Stimulated activated CD4-positive, alpha-beta T cell treated with anti-CD3 and anti-CD28 coated beads, Interleukin-1b, Interleukin-23, amount 100 ng/mL, for 1 hour (primary cell): ENCODE measurements around the gene H2BK1.

Source experiments
- DNase-seq, 2 donors: peaks; one replicate each; pipeline ENCODE4 v3.0.0-alpha.2; 2020; ENCODE audit warnings: low read depth in 2 of 2

The H2BK1 gene

GRCh38 chr7:151179287-151179860 is 30.9 kb downstream of the H2BK1 start:
- no peak for DNase-seq

DNA sequence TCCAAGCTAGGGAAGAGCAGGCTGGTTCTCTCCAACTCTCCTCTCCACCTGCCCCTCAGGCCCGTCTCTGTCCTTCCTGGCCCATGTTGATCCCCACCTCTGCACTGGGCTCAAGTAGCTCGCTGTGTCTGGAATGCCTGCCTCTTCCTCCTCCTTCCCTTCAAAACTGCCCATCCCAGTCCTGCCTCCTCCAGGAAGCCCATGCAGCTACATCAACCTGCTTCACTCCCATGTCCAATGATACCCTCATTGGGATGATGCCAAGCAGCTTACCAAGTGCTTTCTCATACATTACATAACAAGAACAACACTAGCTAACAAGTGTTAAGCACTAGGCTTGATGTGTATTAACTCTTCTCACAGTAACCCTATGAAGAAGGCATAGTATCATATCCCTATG is 31.5 kb downstream of the H2BK1 start:
- DNase-seq, result no peak

GRCh38 chr7:151178236-151178635 is 32.1 kb downstream of the H2BK1 start:
- DNase-seq, result no peak

GRCh38 chr7:151177310-151177709 is 33.0 kb downstream of the H2BK1 start:
- DNase-seq, result no peak

- DNase-seq, result no peak
Measured at GRCh38 chr7:151176401-151176800, 33.9 kb downstream of the H2BK1 start.

- DNase-seq, result no peak
Measured at GRCh38 chr7:151175793-151176311, 34.4 kb downstream of the H2BK1 start.

GRCh38 chr7:151175047-151175792 is 35.1 kb downstream of the H2BK1 start:
- DNase-seq, result no peak

DNA sequence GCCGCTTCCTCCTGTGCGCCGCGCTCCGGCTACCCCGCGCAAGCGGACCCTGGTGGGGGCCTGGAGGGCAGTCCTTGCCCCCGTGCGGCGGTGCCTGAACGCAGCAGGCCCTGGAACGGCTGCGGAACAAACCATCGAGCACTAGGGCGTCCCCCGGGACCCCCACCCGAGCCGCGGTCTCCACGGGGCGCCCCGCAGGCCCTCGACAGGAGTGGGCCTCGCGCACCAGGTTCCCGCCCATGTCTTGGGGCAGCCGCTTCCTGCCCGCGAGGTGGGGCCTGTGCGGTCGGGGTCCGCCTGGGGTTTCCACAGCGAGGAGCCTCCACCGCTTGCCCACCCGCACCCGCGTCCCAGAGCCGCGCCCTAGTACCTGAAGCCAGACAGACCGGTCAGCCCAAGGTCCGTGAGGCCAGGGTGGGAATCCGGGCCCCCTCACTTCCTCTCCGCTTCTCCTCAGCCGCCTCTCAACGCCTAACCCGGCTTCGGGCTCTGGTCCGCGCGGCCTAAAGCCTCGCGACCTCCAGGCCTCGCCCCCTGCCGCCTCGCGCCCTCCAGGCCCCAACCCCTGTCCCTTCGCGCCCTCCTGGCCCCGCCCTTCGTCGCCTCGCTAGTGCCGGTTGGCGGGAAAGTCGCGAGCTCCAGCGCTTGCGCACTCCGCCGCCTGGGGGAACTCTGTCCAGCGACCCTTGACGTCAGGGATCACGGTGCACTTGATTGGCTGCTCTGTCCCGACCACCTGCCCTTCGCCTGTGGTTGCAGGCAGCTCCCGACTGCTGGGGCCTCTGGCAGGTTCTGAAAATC is 35.8 kb downstream of the H2BK1 start:
- DNase-seq, result no peak

DNA sequence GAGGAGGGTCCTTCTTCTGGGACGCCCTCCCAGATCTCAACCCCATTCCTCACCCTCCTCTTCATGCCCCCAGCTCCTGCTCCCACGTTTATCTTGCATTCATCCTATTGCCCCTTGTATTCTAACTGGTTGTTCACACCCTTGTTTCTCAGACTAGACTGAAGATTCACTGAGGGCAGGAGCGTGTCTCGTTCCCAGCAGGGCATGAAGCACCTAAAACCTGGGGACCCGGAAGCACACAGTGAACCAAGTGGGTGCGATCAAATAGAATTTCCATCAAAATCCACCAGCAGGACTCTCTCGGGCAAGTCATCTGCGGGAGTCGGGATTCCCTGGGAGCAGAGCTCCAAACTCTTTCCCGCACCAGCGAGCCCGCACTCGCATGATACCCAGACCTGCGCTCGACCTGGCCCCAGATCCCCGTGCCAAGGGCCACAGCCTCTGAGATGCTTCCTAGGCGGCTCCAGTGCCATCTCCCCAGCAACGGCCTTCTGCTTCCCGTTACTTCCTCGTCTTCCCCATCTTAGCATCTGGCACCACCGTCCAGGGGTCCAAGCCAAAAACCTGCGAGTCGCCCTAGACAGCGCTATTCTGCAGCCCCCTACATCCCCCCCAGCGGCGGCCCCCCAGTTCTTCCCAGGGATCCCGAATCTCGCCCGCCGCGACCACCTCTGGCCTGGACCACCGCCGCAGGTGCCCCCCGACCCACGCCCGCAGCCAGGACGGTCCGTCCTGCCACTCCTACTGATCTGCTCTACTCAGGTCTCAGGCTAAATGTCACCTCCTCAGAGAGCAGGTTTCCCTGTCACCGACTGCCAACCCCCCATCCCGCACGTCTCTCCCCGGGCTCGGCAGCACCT is 36.7 kb downstream of the H2BK1 start:
- DNase-seq, result no peak

- peak; percentile 57 to 70 for DNase-seq
Measured at GRCh38 chr7:151172273-151173141, 37.8 kb downstream of the H2BK1 start.

DNA sequence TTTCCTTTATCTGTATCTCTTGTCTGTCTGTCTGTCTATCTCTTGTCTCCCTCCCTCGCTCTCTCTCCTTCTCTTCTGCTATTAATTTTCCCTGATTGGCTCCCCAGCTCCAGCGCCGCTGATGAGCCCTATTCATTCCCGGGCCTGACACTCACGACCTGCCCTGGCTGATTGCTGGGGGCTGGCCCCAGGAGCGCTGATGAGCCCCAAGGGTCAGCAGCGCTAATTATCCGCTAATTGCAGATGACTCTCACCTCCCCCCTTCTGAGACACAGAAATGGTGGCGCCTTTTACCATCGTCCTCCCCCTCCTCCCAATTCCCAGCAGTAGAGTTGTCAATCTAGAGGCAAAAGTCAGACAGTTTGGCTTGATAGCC is 41.5 kb downstream of the H2BK1 start:
- no peak for DNase-seq

DNA sequence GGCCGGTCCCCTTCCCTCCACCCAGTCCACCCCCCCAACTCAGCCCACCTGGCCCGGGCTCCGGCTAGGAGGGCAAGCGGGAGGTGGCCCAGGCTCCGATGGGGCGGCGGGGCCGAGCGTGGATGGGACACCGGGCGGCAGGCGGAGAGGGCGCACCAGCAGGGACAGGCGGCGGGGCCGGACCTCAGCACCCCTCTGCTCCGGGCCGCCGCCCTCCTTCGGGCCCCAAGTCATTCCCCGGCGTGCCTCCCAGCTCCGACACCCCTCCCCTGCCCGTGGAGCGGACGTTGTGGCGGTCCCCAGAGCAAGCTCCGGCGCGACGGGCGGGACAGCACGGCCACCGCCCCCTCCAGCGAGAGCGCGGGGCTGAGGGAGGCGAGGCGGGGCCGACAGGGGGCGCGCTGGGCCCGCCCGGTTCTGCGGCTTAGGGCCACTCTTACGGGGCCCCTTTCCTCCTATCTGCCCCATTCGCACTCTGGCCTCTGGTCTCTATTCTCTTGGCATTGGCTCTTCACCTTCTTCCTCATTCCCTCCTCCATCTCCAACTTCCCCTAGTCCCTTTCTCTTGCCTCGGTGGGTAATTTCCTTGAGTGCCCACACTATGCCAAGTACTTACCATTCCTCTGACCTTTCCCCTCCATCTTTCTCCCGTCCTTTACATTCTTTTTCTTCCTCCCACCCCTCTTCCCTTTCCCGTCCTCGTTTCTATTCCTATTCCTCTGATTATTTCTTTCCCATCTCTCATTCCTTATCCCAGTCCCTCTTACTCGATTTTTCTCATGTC is 42.1 kb downstream of the H2BK1 start:
- peak in 1 of 2 donors; percentile 42 for DNase-seq

DNA sequence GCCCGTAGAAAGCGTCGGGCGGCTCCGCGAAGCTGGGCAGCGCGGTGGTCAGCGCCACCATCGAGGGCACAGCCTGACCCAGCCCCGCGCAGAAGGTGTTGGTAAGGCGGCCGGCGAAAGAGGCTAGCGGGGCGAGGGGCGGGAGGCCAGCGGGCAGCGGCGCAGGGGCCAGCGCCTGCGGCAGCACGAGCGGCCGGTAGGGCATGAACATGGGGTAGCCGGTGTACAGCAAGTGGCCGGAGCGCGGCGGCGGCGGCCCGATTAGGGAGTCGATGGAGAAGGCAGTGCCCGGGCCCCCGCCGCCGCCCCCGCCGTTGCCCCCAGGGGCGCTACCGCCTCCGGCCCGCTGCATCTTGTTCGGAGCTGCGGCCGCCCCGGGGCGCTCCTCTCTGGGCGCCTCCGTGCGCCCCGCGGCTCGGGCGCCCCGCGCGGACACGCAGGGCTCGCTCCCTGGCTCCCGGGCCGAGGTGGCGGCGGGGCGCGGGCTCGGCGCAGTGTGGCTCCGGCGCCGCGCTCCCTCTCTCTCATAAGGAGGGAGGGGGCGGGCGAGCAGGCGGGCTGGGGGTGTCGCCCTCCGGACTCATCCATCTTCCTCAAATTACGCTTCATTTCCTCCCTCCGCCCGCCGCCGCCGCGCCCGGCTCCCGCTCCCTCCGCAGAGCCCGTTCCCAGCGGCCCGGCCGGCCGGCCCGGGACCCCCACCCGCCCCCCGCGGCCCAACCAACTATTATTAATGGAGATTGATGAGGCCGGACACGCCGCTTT is 42.9 kb downstream of the H2BK1 start, which contains the start of gene GBX1:
Gene GBX1 (minus strand): TSS at position 498 of the 765 bp plus-strand sequence. CDS start 146 bp downstream, at position 352.
- DNase-seq, result no peak

DNA sequence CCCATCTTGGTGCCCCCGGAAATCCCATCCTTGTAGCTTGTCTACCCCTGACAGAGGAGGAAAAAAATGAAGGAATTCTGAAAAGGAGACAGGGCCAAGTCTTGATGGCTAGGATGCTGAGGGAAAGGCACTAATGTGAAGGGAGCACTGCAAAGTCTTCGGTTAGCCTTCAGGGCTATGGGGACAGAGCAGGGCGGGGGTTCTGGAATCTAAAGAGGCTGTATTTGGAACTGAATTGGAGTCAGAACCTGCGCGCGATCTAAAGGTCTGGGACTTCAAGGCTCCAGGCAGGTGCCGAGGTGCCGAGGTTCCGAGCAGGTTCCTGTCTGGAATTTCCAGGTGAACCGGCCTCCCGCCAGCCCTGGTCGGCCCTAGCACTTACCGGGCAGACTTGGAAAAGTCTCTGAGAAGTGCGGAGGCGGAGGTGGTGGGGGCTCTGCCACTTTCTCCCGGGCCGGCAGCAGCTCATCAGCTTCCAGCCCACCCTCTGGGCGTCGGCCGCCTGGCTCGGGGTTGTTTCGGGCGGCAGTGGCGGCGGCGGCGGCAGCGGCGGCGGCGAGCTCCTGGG is 43.6 kb downstream of the H2BK1 start:
- DNase-seq, result no peak

DNA sequence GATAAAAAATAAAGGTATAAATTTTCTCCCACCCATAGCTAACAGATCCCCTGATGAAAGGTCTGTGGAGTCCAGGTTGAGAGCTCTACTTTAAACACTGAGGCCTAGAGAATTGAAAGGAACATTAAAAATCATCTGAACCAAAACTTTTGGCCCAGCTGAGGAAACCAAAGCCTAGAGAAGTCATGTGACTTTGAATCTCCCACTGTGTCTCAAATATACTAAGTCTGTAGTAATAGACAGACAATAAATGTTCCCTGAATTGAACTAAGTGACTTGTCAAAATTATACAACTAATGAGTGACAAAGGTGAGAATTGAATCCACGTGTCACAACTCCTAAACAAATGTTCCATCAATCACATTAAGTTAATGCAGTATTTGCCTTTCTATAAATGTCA is 48.5 kb downstream of the H2BK1 start:
- DNase-seq, result no peak
